HepG2 (cell line): Measurements from ENCODE around the gene FKBP5. TPM values are rescaled to one million over a fixed set of nuclear protein-coding genes. Genes with fewer than 3 reads are reported as not detected.
A peak's percentile ranks its signal among the peaks of the same experiment; 100 is the strongest.

Experiments
- ATAC-seq: fragments of 200-7000 bp; cut with Tn5 transposase; 3 replicates; pipeline ENCODE4 v1.9.1; 2020; ENCODE audit warnings: mild to moderate bottlenecking, moderate library complexity
- BruUV-seq: library from RNA; stranded (reverse); fragments of 400-500 nt; replicated peaks from 2 replicates; lab custom pipeline; 2021; lab: Mats Ljungman, UMichigan
- CTCF ChIA-PET: fragments of 300-600 bp; formaldehyde crosslinking; extraction: SDS; loops from one replicate; lab custom pipeline; 2021; ENCODE audit warnings: low total read pairs, inconsistent platforms, low intra/inter-chr PET ratio; lab: Yijun Ruan, JAX
- POLR2A ChIA-PET: fragments of 350-600 bp; sonication (Branson Sonifier 250); formaldehyde crosslinking; loops from one replicate; lab custom pipeline; 2020; ENCODE audit warnings: antibody characterized with exemption, inconsistent platforms; lab: Yijun Ruan, JAX
- DNase-seq: peaks from one replicate; pipeline ENCODE4 v3.0.0-alpha.2; 2015; ENCODE audit warnings: low spot score
- FAIRE-seq: peaks from 3 replicates; lab custom pipeline; 2011; peaks lifted over from hg19 to GRCh38; lab: Jason Lieb, UNC
- H2AFZ ChIP-seq: one replicate; pipeline ENCODE4 v1.6.1; 2011; ENCODE audit warnings: low read length, inconsistent platforms
- H3K27ac ChIP-seq: fragments of 300-600 bp; 3 replicates; pipeline ENCODE4 v1.8.0; 2011; ENCODE audit warnings: mixed run types, mild to moderate bottlenecking, mixed read lengths, low read length, inconsistent platforms; ENCODE audit not compliant: insufficient read depth; ENCODE audit errors: extremely low read length
- H3K27me3 ChIP-seq, 2 experiments: fragments of 200-600 bp in 1 of 2; 2 replicates in 1 of 2; 3 replicates in 1 of 2; pipeline versions ENCODE4 v1.6.0 to v1.8.0; 2011; ENCODE audit warnings: low read length in 2 of 2, mild to moderate bottlenecking in 2 of 2, moderate library complexity in 2 of 2, inconsistent platforms in 1 of 2; ENCODE audit not compliant: insufficient read depth in 2 of 2, control insufficient read depth in 1 of 2
- H3K36me3 ChIP-seq, 2 experiments: fragments of 200-600 bp in 1 of 2; replicated peaks in 1 of 2; 2 replicates in 1 of 2; 3 replicates in 1 of 2; pipeline versions ENCODE4 v1.5.1 to v1.8.0; 2011; ENCODE audit warnings: low read length in 2 of 2, inconsistent platforms in 1 of 2; ENCODE audit not compliant: insufficient read depth in 2 of 2, control insufficient read depth in 1 of 2
- H3K4me1 ChIP-seq: 2 replicates; pipeline ENCODE4 v1.5.1; 2012; ENCODE audit warnings: low read length, inconsistent platforms; ENCODE audit not compliant: insufficient read depth
- H3K4me2 ChIP-seq: 2 replicates; pipeline ENCODE4 v1.6.0; 2011; ENCODE audit warnings: low read depth, low read length, inconsistent platforms
- H3K4me3 ChIP-seq, 3 experiments: fragments of 200-600 bp in 1 of 3; sonication (generic), shearing (Covaris generic) in 1 of 3; replicated peaks in 1 of 3; 2 replicates each; pipeline ENCODE4 v1.5.1; 2011 to 2016; ENCODE audit warnings: low read length in 3 of 3, inconsistent platforms in 2 of 3, low read depth in 2 of 3, mild to moderate bottlenecking in 2 of 3, control low read depth in 1 of 3, mixed read lengths in 1 of 3; ENCODE audit not compliant: insufficient read depth in 1 of 3
- H3K79me2 ChIP-seq: one replicate; pipeline ENCODE4 v1.6.1; 2011; ENCODE audit warnings: low read length, inconsistent platforms; ENCODE audit not compliant: insufficient read depth
- H3K9ac ChIP-seq: 2 replicates; pipeline ENCODE4 v1.6.0; 2011; ENCODE audit warnings: mild to moderate bottlenecking, low read depth, low read length, inconsistent platforms; ENCODE audit not compliant: insufficient read depth
- H3K9me3 ChIP-seq: 2 replicates; pipeline ENCODE4 v1.5.1; 2012; ENCODE audit warnings: mild to moderate bottlenecking, low read length
- H4K20me1 ChIP-seq: 2 replicates; pipeline ENCODE4 v1.6.0; 2011; ENCODE audit warnings: inconsistent platforms, mild to moderate bottlenecking, low read length, moderate library complexity; ENCODE audit not compliant: insufficient read depth
- CAMTA2 ChIP-seq: sonication (generic); formaldehyde crosslinking; IDR thresholded peaks from 2 replicates; pipeline ENCODE4 v1.4.0; 2020; ENCODE audit warnings: mild to moderate bottlenecking, missing genetic modification reagents, borderline replicate concordance
- FOXO1 ChIP-seq: sonication (generic); formaldehyde crosslinking; IDR thresholded peaks from 2 replicates; pipeline ENCODE4 v1.4.0; 2020; ENCODE audit warnings: missing genetic modification reagents
- NFRKB ChIP-seq: fragments of 450-650 bp; IDR thresholded peaks from 2 replicates; pipeline ENCODE4 v1.6.1; 2017
- RORA ChIP-seq: sonication (generic); formaldehyde crosslinking; IDR thresholded peaks from 2 replicates; pipeline ENCODE4 v1.5.0; 2020; ENCODE audit warnings: mild to moderate bottlenecking, missing genetic modification reagents, moderate library complexity
- RXRB ChIP-seq: IDR thresholded peaks from 2 replicates; pipeline ENCODE4 v1.6.1; 2016; ENCODE audit warnings: borderline replicate concordance, missing genetic modification reagents, missing compliant biosample characterization
- SMARCE1 ChIP-seq: fragments of 450-650 bp; IDR thresholded peaks from 2 replicates; pipeline ENCODE4 v1.6.1; 2017; ENCODE audit warnings: borderline replicate concordance
- TP53 ChIP-seq: sonication (generic); formaldehyde crosslinking; conservative IDR thresholded peaks from 2 replicates; pipeline ENCODE4 v1.4.0; 2020; ENCODE audit warnings: missing genetic modification reagents
- TRIM24 ChIP-seq: sonication (generic); formaldehyde crosslinking; IDR thresholded peaks from 2 replicates; pipeline ENCODE4 v1.8.0; 2022; ENCODE audit warnings: mild to moderate bottlenecking, missing genetic modification reagents
- ZNF224 ChIP-seq: sonication (generic); formaldehyde crosslinking; IDR thresholded peaks from 2 replicates; pipeline ENCODE4 v1.5.0; 2020; ENCODE audit warnings: mild to moderate bottlenecking, missing genetic modification reagents
- ZNF274 ChIP-seq: sonication (generic); formaldehyde crosslinking; IDR thresholded peaks from 2 replicates; pipeline ENCODE4 v1.5.1; 2020; ENCODE audit warnings: mild to moderate bottlenecking, missing genetic modification reagents
- ZNF543 ChIP-seq: sonication (generic); formaldehyde crosslinking; IDR thresholded peaks from 2 replicates; pipeline ENCODE4 v1.4.0; 2020; ENCODE audit warnings: mild to moderate bottlenecking, missing genetic modification reagents
- ZNF83 ChIP-seq: sonication (generic); formaldehyde crosslinking; IDR thresholded peaks from 2 replicates; pipeline ENCODE4 v1.4.0; 2020; ENCODE audit warnings: missing genetic modification reagents, mild to moderate bottlenecking, borderline replicate concordance
- WGBS: methylation state at CpG from one replicate; pipeline ENCODE4 v1.1.6; 2017; ENCODE audit warnings: low lambda C conversion rate; 5-methylcytosine and 5-hydroxymethylcytosine counted together
- in situ Hi-C: cut with HindIII; loops from 2 replicates; pipeline ENCODE4 v1.10.0; 2017; ENCODE audit warnings: low pct_unique_long_range_greater_than_20kb; ENCODE audit not compliant: extremely low pct_ligation_motif_present
- intact Hi-C: fragments of 100-400 bp; cut with micrococcal nuclease; formaldehyde crosslinking; loops from one replicate; pipeline ENCODE4 v1.10.0; 2022; ENCODE audit not compliant: unreplicated experiment
- polyA plus RNA-seq, 8 experiments: library from polyadenylated mRNA; depleted of rRNA in 3 of 8; stranded (reverse) in 7 of 8; unstranded in 1 of 8; fragments of >200 nt; fragmentation: Illumina TruSeq in 4 of 8; extraction: Trizol in 4 of 8; gene quantifications; 2 replicates each; pipeline versions ENCODE4 v1.2.1 to v1.2.3, GENCODE V29; 2011 to 2016; ENCODE audit warnings: low read depth in 4 of 8, missing spikeins in 1 of 8, mixed read lengths in 1 of 8; ENCODE audit not compliant: insufficient read depth in 1 of 8
- total RNA-seq, 5 experiments: library from RNA; depleted of rRNA; stranded (reverse); fragments of >200 nt; fragmentation: Illumina TruSeq; extraction: Trizol; gene quantifications; 2 replicates each; pipeline ENCODE4 v1.2.3, GENCODE V29; 2016; ENCODE audit warnings: low read depth in 1 of 5
- TF ChIP-seq, protein P1 (sequence below): sonication (generic); formaldehyde crosslinking; IDR thresholded peaks from 2 replicates; pipeline ENCODE4 v1.5.0; 2020; ENCODE audit warnings: mild to moderate bottlenecking, missing genetic modification reagents, borderline replicate concordance
- TF ChIP-seq, protein P2 (sequence below): IDR thresholded peaks from 2 replicates; pipeline ENCODE4 v1.6.1; 2016; ENCODE audit warnings: control low read depth

FKBP5 gene
- total and polyA plus RNA-seq, 2 of the 13 experiments (the other 11 are each of a cell fraction or from before 2014, with no cell fraction given), result 8.0 to 17.4 TPM

DNA sequence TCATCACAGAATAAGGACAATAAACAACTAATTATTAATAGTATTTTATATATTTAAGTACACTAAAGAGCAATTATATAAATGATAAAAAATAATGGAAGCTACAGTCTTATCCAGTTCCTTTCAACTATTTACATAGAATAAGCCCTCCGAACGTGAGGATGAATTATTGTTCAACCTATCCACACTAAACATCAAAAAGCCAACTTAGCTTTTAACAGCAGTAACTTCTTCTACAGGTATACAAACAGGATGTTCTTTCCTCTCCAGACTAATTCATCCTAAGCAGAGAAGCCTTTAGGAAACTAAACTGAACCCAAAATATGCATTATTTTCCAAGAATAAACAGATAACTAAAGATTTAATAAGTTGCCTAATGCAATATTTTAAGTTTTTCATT lies 2.3 kb downstream of the FKBP5 start:
- no peak overlapping the region for H2AFZ ChIP-seq
- H3K36me3 ChIP-seq, result no peaks in the 10 kb centered on the region; a peak in 1 of 5 replicates
- BruUV-seq, result no TSS peak
- no peaks in the 10 kb centered on the region for H4K20me1 ChIP-seq
- in situ Hi-C loops (loop anchor here (5.0 kb wide), 1 partner anchor 41 kb away; no protein-coding TSS in a partner anchor), intact Hi-C loops (no loop called here)
- TF ChIP-seq ZNF83 (no peak), ZNF224 (CRISPR knock-in tag) (no peak), CAMTA2 (no peak), TRIM24 (CRISPR knock-in tag) (no peak), FOXO1 (CRISPR knock-in tag) (no peak), TP53 (no peak), ZNF543 (no peak), SMARCE1 (no peak), ZNF274 (CRISPR knock-in tag) (no peak), NFRKB (no peak), RXRB (CRISPR knock-in tag) (no peak), RORA (no peak)
- TF ChIP-seq, protein P1, sequence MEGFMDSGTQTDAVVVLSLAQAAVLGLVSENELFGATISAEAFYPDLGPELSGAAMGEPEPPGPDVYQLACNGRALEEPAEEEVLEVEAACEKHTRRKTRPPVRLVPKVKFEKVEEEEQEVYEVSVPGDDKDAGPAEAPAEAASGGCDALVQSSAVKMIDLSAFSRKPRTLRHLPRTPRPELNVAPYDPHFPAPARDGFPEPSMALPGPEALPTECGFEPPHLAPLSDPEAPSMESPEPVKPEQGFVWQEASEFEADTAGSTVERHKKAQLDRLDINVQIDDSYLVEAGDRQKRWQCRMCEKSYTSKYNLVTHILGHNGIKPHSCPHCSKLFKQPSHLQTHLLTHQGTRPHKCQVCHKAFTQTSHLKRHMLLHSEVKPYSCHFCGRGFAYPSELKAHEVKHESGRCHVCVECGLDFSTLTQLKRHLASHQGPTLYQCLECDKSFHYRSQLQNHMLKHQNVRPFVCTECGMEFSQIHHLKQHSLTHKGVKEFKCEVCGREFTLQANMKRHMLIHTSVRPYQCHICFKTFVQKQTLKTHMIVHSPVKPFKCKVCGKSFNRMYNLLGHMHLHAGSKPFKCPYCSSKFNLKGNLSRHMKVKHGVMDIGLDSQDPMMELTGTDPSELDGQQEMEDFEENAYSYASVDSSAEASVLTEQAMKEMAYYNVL, result no peak
- TF ChIP-seq, protein P2, sequence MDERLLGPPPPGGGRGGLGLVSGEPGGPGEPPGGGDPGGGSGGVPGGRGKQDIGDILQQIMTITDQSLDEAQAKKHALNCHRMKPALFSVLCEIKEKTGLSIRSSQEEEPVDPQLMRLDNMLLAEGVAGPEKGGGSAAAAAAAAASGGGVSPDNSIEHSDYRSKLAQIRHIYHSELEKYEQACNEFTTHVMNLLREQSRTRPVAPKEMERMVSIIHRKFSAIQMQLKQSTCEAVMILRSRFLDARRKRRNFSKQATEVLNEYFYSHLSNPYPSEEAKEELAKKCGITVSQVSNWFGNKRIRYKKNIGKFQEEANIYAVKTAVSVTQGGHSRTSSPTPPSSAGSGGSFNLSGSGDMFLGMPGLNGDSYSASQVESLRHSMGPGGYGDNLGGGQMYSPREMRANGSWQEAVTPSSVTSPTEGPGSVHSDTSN (CRISPR knock-in tag), result no peak
- H3K9me3 ChIP-seq, result no peaks in the 10 kb centered on the region
- FAIRE-seq, result no peak
- H3K4me3 ChIP-seq, result peak overlapping the region in 2 of 3 experiments; percentile 89 to 96; a peak in 3 of 6 replicates
- H3K27ac ChIP-seq, result no peak overlapping the region
- ATAC-seq, result no peak
- peaks cover 23% of the 10 kb centered on the region for H3K4me1 ChIP-seq
- POLR2A ChIA-PET, result no interaction called here
- H3K27me3 ChIP-seq, result no peaks in the 10 kb centered on the region; a peak in 1 of 5 replicates
- WGBS, result 65% methylated on average over 2 of the region's 2 CpGs
- H3K9ac ChIP-seq, result peak overlapping the region; percentile 90; the same call in 1 of the 2 replicates
- CTCF ChIA-PET, result interaction anchor here (1.1 kb wide), 1 partner anchor 52 kb away, joined by 3 read pairs; no protein-coding TSS in a partner anchor
- DNase-seq, result no peak
- peaks cover 50% of the 10 kb centered on the region for H3K79me2 ChIP-seq
- H3K4me2 ChIP-seq, result peak overlapping the region; percentile 87
